SK-N-SH treated with all-trans-retinoic acid at 6 μM for 48 hours (cell line): ENCODE measurements around the gene CCNE1.

Experiments used
- ATAC-seq: fragments of 200-7000 bp; cut with Tn5 transposase; 3 replicates; pipeline ENCODE4 v1.9.1; 2020; ENCODE audit warnings: mild to moderate bottlenecking, moderate library complexity
- ARNTL ChIP-seq: fragments of 450-650 bp; formaldehyde crosslinking; IDR thresholded peaks from 2 replicates; pipeline ENCODE4 v1.5.0; 2020; ENCODE audit warnings: low read depth, mild to moderate bottlenecking, moderate library complexity, borderline replicate concordance
- BACH2 ChIP-seq: fragments of 250-450 bp; sonication (Bioruptor Pico); IDR thresholded peaks from 2 replicates; pipeline ENCODE4 v1.9.0; 2021; ENCODE audit warnings: mild to moderate bottlenecking, borderline replicate concordance
- CSDC2 ChIP-seq: fragments of 250-450 bp; sonication (Bioruptor Pico); IDR thresholded peaks from 2 replicates; pipeline ENCODE4 v1.5.0; 2020; ENCODE audit warnings: mild to moderate bottlenecking, moderate library complexity
- CSRNP3 ChIP-seq: fragments of 250-450 bp; sonication (Bioruptor Pico); IDR thresholded peaks from 2 replicates; pipeline ENCODE4 v1.5.1; 2021; ENCODE audit warnings: mild to moderate bottlenecking, moderate library complexity
- ESRRG ChIP-seq: fragments of 250-450 bp; sonication (Bioruptor Pico); IDR thresholded peaks from 2 replicates; pipeline ENCODE4 v1.6.1; 2021; ENCODE audit warnings: mild to moderate bottlenecking
- OSR1 ChIP-seq: fragments of 250-450 bp; sonication (Bioruptor Pico); IDR thresholded peaks from 2 replicates; pipeline ENCODE4 v1.8.0; 2022; ENCODE audit warnings: moderate library complexity, mild to moderate bottlenecking, inconsistent platforms
- POU6F1 ChIP-seq: fragments of 250-450 bp; sonication (Bioruptor Pico); IDR thresholded peaks from 2 replicates; pipeline ENCODE4 v1.8.0; 2021; ENCODE audit warnings: low read depth, mild to moderate bottlenecking, moderate library complexity, borderline replicate concordance
- PPARA ChIP-seq: fragments of 250-450 bp; sonication (Bioruptor Pico); IDR thresholded peaks from 2 replicates; pipeline ENCODE4 v1.5.0; 2020; ENCODE audit warnings: mild to moderate bottlenecking, borderline replicate concordance
- RARB ChIP-seq: fragments of 250-450 bp; sonication (Bioruptor Pico); IDR thresholded peaks from 2 replicates; pipeline ENCODE4 v1.8.0; 2021; ENCODE audit warnings: mild to moderate bottlenecking, moderate library complexity
- SNAI2 ChIP-seq: fragments of 250-450 bp; sonication (Bioruptor Pico); IDR thresholded peaks from 2 replicates; pipeline ENCODE4 v1.5.0; 2020; ENCODE audit warnings: mild to moderate bottlenecking, moderate library complexity
- TCF4 ChIP-seq: fragments of 250-450 bp; sonication (Bioruptor Pico); IDR thresholded peaks from 2 replicates; pipeline ENCODE4 v1.8.0; 2021; ENCODE audit warnings: mild to moderate bottlenecking, moderate library complexity, borderline replicate concordance
- TOX ChIP-seq: fragments of 250-450 bp; sonication (Bioruptor Pico); IDR thresholded peaks from 2 replicates; pipeline ENCODE4 v1.8.0; 2021; ENCODE audit warnings: mild to moderate bottlenecking, moderate library complexity, borderline replicate concordance
- TSHZ2 ChIP-seq: fragments of 250-450 bp; sonication (Bioruptor Pico); IDR thresholded peaks from 2 replicates; pipeline ENCODE4 v1.5.0; 2020; ENCODE audit warnings: mild to moderate bottlenecking, moderate library complexity
- ZC3H10 ChIP-seq: fragments of 250-450 bp; sonication (Bioruptor Pico); IDR thresholded peaks from 2 replicates; pipeline ENCODE4 v1.5.1; 2021; ENCODE audit warnings: mild to moderate bottlenecking, moderate library complexity
- ZFP3 ChIP-seq: fragments of 250-450 bp; sonication (Bioruptor Pico); IDR thresholded peaks from 2 replicates; pipeline ENCODE4 v1.5.0; 2020; ENCODE audit warnings: mild to moderate bottlenecking, moderate library complexity
- ZFP30 ChIP-seq: fragments of 450-650 bp; formaldehyde crosslinking; IDR thresholded peaks from 2 replicates; pipeline ENCODE4 v1.5.0; 2022; ENCODE audit warnings: mild to moderate bottlenecking, moderate library complexity
- ZNF565 ChIP-seq: fragments of 450-650 bp; formaldehyde crosslinking; conservative IDR thresholded peaks from 2 replicates; pipeline ENCODE4 v1.5.0; 2020; ENCODE audit warnings: low read depth, mild to moderate bottlenecking, moderate library complexity
- ZNF70 ChIP-seq: fragments of 450-650 bp; formaldehyde crosslinking; IDR thresholded peaks from 2 replicates; pipeline ENCODE4 v1.5.0; 2020; ENCODE audit warnings: mild to moderate bottlenecking, moderate library complexity
- ZNF8 ChIP-seq: fragments of 450-650 bp; formaldehyde crosslinking; IDR thresholded peaks from 2 replicates; pipeline ENCODE4 v1.5.0; 2020; ENCODE audit warnings: mild to moderate bottlenecking, moderate library complexity
- TF ChIP-seq, protein P1 (sequence below): fragments of 250-450 bp; sonication (Bioruptor Pico); IDR thresholded peaks from 2 replicates; pipeline ENCODE4 v1.8.0; 2020; ENCODE audit warnings: mild to moderate bottlenecking, moderate library complexity, borderline replicate concordance

The CCNE1 gene

GRCh38 chr19:29861574-29861973 is 49.8 kb downstream of the CCNE1 start:
- TF ChIP-seq BACH2 (CRISPR knock-in tag) (no peak), POU6F1 (CRISPR knock-in tag) (no peak), RARB (CRISPR knock-in tag) (no peak), CSRNP3 (no peak), PPARA (no peak), ZFP3 (CRISPR knock-in tag) (no peak), ZNF70 (CRISPR knock-in tag) (no peak), SNAI2 (CRISPR knock-in tag) (no peak), ESRRG (no peak), ARNTL (CRISPR knock-in tag) (no peak), ZFP30 (CRISPR knock-in tag) (no peak), ZC3H10 (CRISPR knock-in tag) (no peak), CSDC2 (CRISPR knock-in tag) (no peak), ZNF8 (CRISPR knock-in tag) (no peak), TOX (no peak), OSR1 (CRISPR knock-in tag) (no peak)
- TF ChIP-seq, protein P1, sequence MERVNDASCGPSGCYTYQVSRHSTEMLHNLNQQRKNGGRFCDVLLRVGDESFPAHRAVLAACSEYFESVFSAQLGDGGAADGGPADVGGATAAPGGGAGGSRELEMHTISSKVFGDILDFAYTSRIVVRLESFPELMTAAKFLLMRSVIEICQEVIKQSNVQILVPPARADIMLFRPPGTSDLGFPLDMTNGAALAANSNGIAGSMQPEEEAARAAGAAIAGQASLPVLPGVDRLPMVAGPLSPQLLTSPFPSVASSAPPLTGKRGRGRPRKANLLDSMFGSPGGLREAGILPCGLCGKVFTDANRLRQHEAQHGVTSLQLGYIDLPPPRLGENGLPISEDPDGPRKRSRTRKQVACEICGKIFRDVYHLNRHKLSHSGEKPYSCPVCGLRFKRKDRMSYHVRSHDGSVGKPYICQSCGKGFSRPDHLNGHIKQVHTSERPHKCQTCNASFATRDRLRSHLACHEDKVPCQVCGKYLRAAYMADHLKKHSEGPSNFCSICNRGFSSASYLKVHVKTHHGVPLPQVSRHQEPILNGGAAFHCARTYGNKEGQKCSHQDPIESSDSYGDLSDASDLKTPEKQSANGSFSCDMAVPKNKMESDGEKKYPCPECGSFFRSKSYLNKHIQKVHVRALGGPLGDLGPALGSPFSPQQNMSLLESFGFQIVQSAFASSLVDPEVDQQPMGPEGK (CRISPR knock-in tag) = no peak
- TF ChIP-seq, all 23 proteins: peak for 0
- ATAC-seq = no peak

DNA sequence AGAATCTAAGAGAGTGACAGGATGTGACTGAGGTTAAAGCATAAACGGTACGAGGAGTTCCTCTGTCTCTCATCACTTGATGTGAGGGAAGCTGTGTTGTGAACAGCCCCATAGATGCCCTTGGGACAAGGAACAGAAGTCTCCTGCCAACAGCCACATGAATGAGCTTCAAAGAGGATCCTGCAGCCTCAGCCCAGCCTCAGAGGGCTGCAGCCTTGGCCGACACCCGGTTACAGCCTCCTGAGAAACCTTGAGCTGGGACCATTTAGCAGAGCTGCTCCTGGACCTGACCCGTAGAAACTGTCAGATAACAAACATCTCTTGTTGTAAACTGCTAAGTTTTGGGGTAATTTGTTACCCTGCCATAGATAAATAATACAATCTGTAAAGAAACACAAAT is 54.2 kb downstream of the CCNE1 start:
- ATAC-seq = no peak
- TF ChIP-seq RARB (CRISPR knock-in tag) (no peak), CSDC2 (CRISPR knock-in tag) (no peak), OSR1 (CRISPR knock-in tag) (no peak)
- TF ChIP-seq, all 23 proteins: peak for 0

DNA sequence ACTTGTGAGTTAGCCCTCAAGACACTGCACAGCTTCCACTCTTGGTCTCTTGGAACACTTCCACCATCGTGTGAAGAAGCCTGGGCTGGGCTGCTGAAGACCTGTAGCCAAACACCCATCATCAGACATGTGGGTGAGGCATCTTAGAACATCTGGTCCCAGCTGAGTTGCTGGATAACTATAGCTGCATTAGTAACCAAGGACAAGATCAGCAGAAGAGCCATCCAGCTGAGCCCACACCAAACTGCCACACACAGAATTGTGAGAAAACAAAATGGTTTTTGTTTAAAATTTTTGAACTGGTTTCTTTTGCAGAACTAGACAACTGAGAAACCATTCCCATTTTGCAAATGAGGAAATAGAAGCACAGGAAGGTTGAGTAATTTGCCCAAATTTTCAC is 56.2 kb downstream of the CCNE1 start:
- TF ChIP-seq ZNF8 (CRISPR knock-in tag) (no peak), TOX (no peak), SNAI2 (CRISPR knock-in tag) (no peak), RARB (CRISPR knock-in tag) (no peak), ESRRG (no peak), ZC3H10 (CRISPR knock-in tag) (no peak), TCF4 (CRISPR knock-in tag) (no peak)
- TF ChIP-seq, protein P1 (CRISPR knock-in tag) = no peak
- TF ChIP-seq, all 23 proteins: peak for 0
- no peak for ATAC-seq

DNA sequence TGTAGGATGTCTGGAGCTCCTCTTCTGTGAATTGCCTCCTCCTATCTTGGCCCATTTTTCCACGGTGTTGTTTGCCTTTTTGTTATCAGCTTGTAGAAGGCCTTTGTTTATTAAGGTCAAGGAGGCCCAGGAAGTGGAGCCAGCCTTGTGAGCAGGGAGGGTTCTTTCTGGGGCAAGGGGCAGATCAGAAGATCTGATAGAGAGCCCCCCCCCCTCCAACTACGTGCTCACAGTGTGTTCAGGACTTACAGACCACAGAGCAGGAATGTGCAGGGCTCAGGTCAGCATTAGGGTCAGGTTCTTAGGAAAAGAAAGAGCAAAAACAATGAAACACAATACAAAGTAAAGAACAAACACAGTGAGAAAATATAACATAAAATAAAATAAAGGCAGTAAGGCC is 59.4 kb downstream of the CCNE1 start:
- no peak for ATAC-seq
- TF ChIP-seq ZFP3 (CRISPR knock-in tag) = no peak
- no peak for TF ChIP-seq BACH2 (CRISPR knock-in tag)
- no peak for TF ChIP-seq ARNTL (CRISPR knock-in tag)
- TF ChIP-seq PPARA = no peak
- TF ChIP-seq ZNF565 (CRISPR knock-in tag) = no peak
- no peak for TF ChIP-seq OSR1 (CRISPR knock-in tag)
- no peak for TF ChIP-seq POU6F1 (CRISPR knock-in tag)
- TF ChIP-seq TSHZ2 (CRISPR knock-in tag) = no peak
- no peak for TF ChIP-seq CSRNP3
